GM21360 (cell line): Measurements from ENCODE around the gene DCX.

Source experiments
- ATAC-seq: cut with Tn5 transposase; IDR thresholded peaks from one replicate; pipeline ENCODE4 v1.9.1; 2021; ENCODE audit warnings: mild to moderate bottlenecking, moderate library complexity; ENCODE audit not compliant: unreplicated experiment

The DCX gene

GRCh38 chrX:111411983-111412382 is at the start of gene DCX:
DCX (minus strand) TSS chrX:111412192; CDS start chrX:111410398, 1,794 bp downstream.
- ATAC-seq, result no peak

GRCh38 chrX:111460607-111461006 is 48.6 kb upstream of the DCX start:
- ATAC-seq, result no peak

GRCh38 chrX:111447298-111447697 is 35.3 kb upstream of the DCX start:
- ATAC-seq, result peak; percentile 78

GRCh38 chrX:111445485-111445884 is 33.5 kb upstream of the DCX start:
- ATAC-seq, result peak; percentile 56

GRCh38 chrX:111444881-111445280 is 32.9 kb upstream of the DCX start:
- no peak for ATAC-seq

GRCh38 chrX:111443946-111444345 is 32.0 kb upstream of the DCX start:
- no peak for ATAC-seq

- ATAC-seq, result no peak
Observed at GRCh38 chrX:111442791-111443190, 30.8 kb upstream of the DCX start.

GRCh38 chrX:111435469-111435868 is 23.5 kb upstream of the DCX start:
- no peak for ATAC-seq

- ATAC-seq, result no peak
Observed at GRCh38 chrX:111431001-111431400, 19.0 kb upstream of the DCX start.

GRCh38 chrX:111411557-111411956 is 435 bp downstream of the DCX start:
- ATAC-seq, result no peak

- no peak for ATAC-seq
Observed at GRCh38 chrX:111410590-111411078, 1.4 kb downstream of the DCX start.

- no peak for ATAC-seq
Observed at GRCh38 chrX:111409326-111409725, 2.7 kb downstream of the DCX start.

- no peak for ATAC-seq
Observed at GRCh38 chrX:111407948-111408347, 4.0 kb downstream of the DCX start.

- no peak for ATAC-seq
Observed at GRCh38 chrX:111402344-111402743, 9.6 kb downstream of the DCX start.

- no peak for ATAC-seq
Observed at GRCh38 chrX:111395149-111395548, 16.8 kb downstream of the DCX start.

- ATAC-seq, result no peak
Observed at GRCh38 chrX:111394569-111394968, 17.4 kb downstream of the DCX start.

GRCh38 chrX:111387470-111388070 is 24.4 kb downstream of the DCX start:
- ATAC-seq, result no peak

GRCh38 chrX:111386615-111387233 is 25.3 kb downstream of the DCX start:
- no peak for ATAC-seq

- no peak for ATAC-seq
Observed at GRCh38 chrX:111386077-111386476, 25.9 kb downstream of the DCX start.

GRCh38 chrX:111382277-111382676 is 29.7 kb downstream of the DCX start:
- no peak for ATAC-seq

- no peak for ATAC-seq
Observed at GRCh38 chrX:111376897-111377578, 35.0 kb downstream of the DCX start.

- no peak for ATAC-seq
Observed at GRCh38 chrX:111376486-111376885, 35.5 kb downstream of the DCX start.
